ENCODE results near the gene TPH2.

- TF ChIP-seq, protein P1, sequence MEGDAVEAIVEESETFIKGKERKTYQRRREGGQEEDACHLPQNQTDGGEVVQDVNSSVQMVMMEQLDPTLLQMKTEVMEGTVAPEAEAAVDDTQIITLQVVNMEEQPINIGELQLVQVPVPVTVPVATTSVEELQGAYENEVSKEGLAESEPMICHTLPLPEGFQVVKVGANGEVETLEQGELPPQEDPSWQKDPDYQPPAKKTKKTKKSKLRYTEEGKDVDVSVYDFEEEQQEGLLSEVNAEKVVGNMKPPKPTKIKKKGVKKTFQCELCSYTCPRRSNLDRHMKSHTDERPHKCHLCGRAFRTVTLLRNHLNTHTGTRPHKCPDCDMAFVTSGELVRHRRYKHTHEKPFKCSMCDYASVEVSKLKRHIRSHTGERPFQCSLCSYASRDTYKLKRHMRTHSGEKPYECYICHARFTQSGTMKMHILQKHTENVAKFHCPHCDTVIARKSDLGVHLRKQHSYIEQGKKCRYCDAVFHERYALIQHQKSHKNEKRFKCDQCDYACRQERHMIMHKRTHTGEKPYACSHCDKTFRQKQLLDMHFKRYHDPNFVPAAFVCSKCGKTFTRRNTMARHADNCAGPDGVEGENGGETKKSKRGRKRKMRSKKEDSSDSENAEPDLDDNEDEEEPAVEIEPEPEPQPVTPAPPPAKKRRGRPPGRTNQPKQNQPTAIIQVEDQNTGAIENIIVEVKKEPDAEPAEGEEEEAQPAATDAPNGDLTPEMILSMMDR (IDR thresholded peaks at IDR 0.05; ENCODE audit: borderline replicate concordance, extremely low read depth, low read length, poor library complexity, severe bottlenecking): no peak
- TF ChIP-seq EZH2 (IDR thresholded peaks at IDR 0.05; ENCODE audit: borderline replicate concordance, low read depth, low read length, severe bottlenecking): no peak
Measured at GRCh38 chr12:71950404-71950803, 11.8 kb downstream of the TPH2 start.

All from DND-41 (cell line).